Activated CD8-positive, alpha-beta memory T cell treated with anti-CD3 and anti-CD28 coated beads, Interleukin-2, amount 10 ng/mL, durations not matched to agents 7 days and 5 days (primary cell): Measurements from ENCODE around the gene WDR72. TPM values are rescaled to one million over a fixed set of nuclear protein-coding genes. Genes with fewer than 3 reads are reported as not detected.

Experiments used
- ATAC-seq: fragments of 150-1000 bp; cut with Tn5 transposase; one replicate; pipeline ENCODE4 v1.10.0; 2021; ENCODE audit warnings: moderate library complexity
- CTCF ChIA-PET: fragments of 350-600 bp; sonication (Branson Sonifier 250); formaldehyde crosslinking; loops from one replicate; lab custom pipeline; 2021; ENCODE audit warnings: antibody characterized with exemption; lab: Charles Lee
- DNase-seq: peaks from one replicate; pipeline ENCODE4 v3.0.0-alpha.2; 2020
- H3K27ac Mint-ChIP-seq: one replicate; pipeline ENCODE4 v1.8.0; 2021; ENCODE audit warnings: mild to moderate bottlenecking, mixed read lengths
- H3K27me3 Mint-ChIP-seq: one replicate; pipeline ENCODE4 v1.8.0; 2021; ENCODE audit warnings: mixed read lengths
- H3K36me3 Mint-ChIP-seq: one replicate; pipeline ENCODE4 v1.8.0; 2021; ENCODE audit warnings: mild to moderate bottlenecking, mixed read lengths
- H3K4me1 Mint-ChIP-seq: one replicate; pipeline ENCODE4 v1.8.0; 2021; ENCODE audit warnings: mixed read lengths
- H3K4me3 Mint-ChIP-seq: one replicate; pipeline ENCODE4 v1.8.0; 2021; ENCODE audit warnings: mild to moderate bottlenecking, moderate library complexity, mixed read lengths
- H3K9me3 Mint-ChIP-seq: one replicate; pipeline ENCODE4 v1.8.0; 2022; ENCODE audit warnings: low read depth, mixed read lengths
- total RNA-seq, 2 experiments: library from RNA; stranded (reverse); gene quantifications; one replicate each; pipeline ENCODE4 v1.2.3, GENCODE V29; 2021

The WDR72 gene
- total RNA-seq, 2 experiments from 2014 or later: not detected

GRCh38 chr15:53611145-53611920, 148.1 kb downstream of the WDR72 start:
- Mint-ChIP-seq H3K9me3 (no peaks in the 10 kb centered on the region), H3K36me3 (no peaks in the 10 kb centered on the region), H3K27me3 (no peaks in the 10 kb centered on the region), H3K4me3 (no peak overlapping the region), H3K27ac (no peak overlapping the region), H3K4me1 (no peaks in the 10 kb centered on the region)
- CTCF ChIA-PET: interaction anchor here (1.2 kb wide), 1 partner anchor 16 kb away, joined by 3 read pairs; no protein-coding TSS in a partner anchor
- ATAC-seq (no peak), DNase-seq (no peak)

GRCh38 chr15:53591041-53591440, 168.4 kb downstream of the WDR72 start:
- Mint-ChIP-seq H3K9me3 (no peaks in the 10 kb centered on the region), H3K4me3 (no peak overlapping the region), H3K27me3 (no peaks in the 10 kb centered on the region), H3K27ac (no peak overlapping the region), H3K36me3 (no peaks in the 10 kb centered on the region), H3K4me1 (no peaks in the 10 kb centered on the region)
- DNase-seq: no peak
- no peak for ATAC-seq
- CTCF ChIA-PET: no interaction called here

GRCh38 chr15:53590380-53590779, 169.1 kb downstream of the WDR72 start:
- Mint-ChIP-seq H3K4me1 (no peaks in the 10 kb centered on the region), H3K4me3 (no peak overlapping the region), H3K36me3 (no peaks in the 10 kb centered on the region), H3K9me3 (no peaks in the 10 kb centered on the region), H3K27me3 (no peaks in the 10 kb centered on the region), H3K27ac (no peak overlapping the region)
- no peak for ATAC-seq
- CTCF ChIA-PET: no interaction called here
- no peak for DNase-seq

GRCh38 chr15:53589520-53590057, 169.9 kb downstream of the WDR72 start:
- H3K36me3 Mint-ChIP-seq: no peaks in the 10 kb centered on the region
- H3K27me3 Mint-ChIP-seq: no peaks in the 10 kb centered on the region
- no peaks in the 10 kb centered on the region for H3K9me3 Mint-ChIP-seq
- CTCF ChIA-PET: no interaction called here
- no peak for ATAC-seq
- H3K4me3 Mint-ChIP-seq: no peak overlapping the region
- no peak for DNase-seq
- no peak overlapping the region for H3K27ac Mint-ChIP-seq
- H3K4me1 Mint-ChIP-seq: no peaks in the 10 kb centered on the region

GRCh38 chr15:53588773-53589172, 170.7 kb downstream of the WDR72 start:
- DNase-seq: no peak
- CTCF ChIA-PET: no interaction called here
- Mint-ChIP-seq H3K4me1 (no peaks in the 10 kb centered on the region), H3K4me3 (no peak overlapping the region), H3K36me3 (no peaks in the 10 kb centered on the region), H3K9me3 (no peaks in the 10 kb centered on the region), H3K27ac (no peak overlapping the region), H3K27me3 (no peaks in the 10 kb centered on the region)
- no peak for ATAC-seq

- no peak for ATAC-seq
- Mint-ChIP-seq H3K36me3 (no peaks in the 10 kb centered on the region), H3K27me3 (no peaks in the 10 kb centered on the region), H3K27ac (no peak overlapping the region), H3K4me1 (no peaks in the 10 kb centered on the region), H3K4me3 (no peak overlapping the region), H3K9me3 (no peaks in the 10 kb centered on the region)
- CTCF ChIA-PET: no interaction called here
- DNase-seq: no peak
Measured at GRCh38 chr15:53586799-53587198, 172.7 kb downstream of the WDR72 start.

- H3K4me1 Mint-ChIP-seq: no peaks in the 10 kb centered on the region
- CTCF ChIA-PET: no interaction called here
- DNase-seq: no peak
- H3K27ac Mint-ChIP-seq: no peak overlapping the region
- H3K27me3 Mint-ChIP-seq: no peaks in the 10 kb centered on the region
- H3K36me3 Mint-ChIP-seq: no peaks in the 10 kb centered on the region
- no peak overlapping the region for H3K4me3 Mint-ChIP-seq
- no peaks in the 10 kb centered on the region for H3K9me3 Mint-ChIP-seq
- ATAC-seq: no peak
Measured at GRCh38 chr15:53581513-53581912, 177.9 kb downstream of the WDR72 start.

GRCh38 chr15:53580366-53580765, 179.1 kb downstream of the WDR72 start:
- no peak for ATAC-seq
- no peaks in the 10 kb centered on the region for H3K27me3 Mint-ChIP-seq
- DNase-seq: no peak
- H3K4me1 Mint-ChIP-seq: no peaks in the 10 kb centered on the region
- no peaks in the 10 kb centered on the region for H3K9me3 Mint-ChIP-seq
- CTCF ChIA-PET: no interaction called here
- no peak overlapping the region for H3K4me3 Mint-ChIP-seq
- H3K36me3 Mint-ChIP-seq: no peaks in the 10 kb centered on the region
- no peak overlapping the region for H3K27ac Mint-ChIP-seq

- H3K4me3 Mint-ChIP-seq: no peak overlapping the region
- no peaks in the 10 kb centered on the region for H3K27me3 Mint-ChIP-seq
- no peaks in the 10 kb centered on the region for H3K36me3 Mint-ChIP-seq
- no peak for ATAC-seq
- CTCF ChIA-PET: no interaction called here
- no peaks in the 10 kb centered on the region for H3K4me1 Mint-ChIP-seq
- no peak overlapping the region for H3K27ac Mint-ChIP-seq
- H3K9me3 Mint-ChIP-seq: no peaks in the 10 kb centered on the region
- DNase-seq: no peak
Measured at GRCh38 chr15:53576841-53577240, 182.6 kb downstream of the WDR72 start.

- no peak for DNase-seq
- H3K4me3 Mint-ChIP-seq: no peak overlapping the region
- no peaks in the 10 kb centered on the region for H3K36me3 Mint-ChIP-seq
- CTCF ChIA-PET: no interaction called here
- H3K4me1 Mint-ChIP-seq: no peaks in the 10 kb centered on the region
- no peak for ATAC-seq
- no peaks in the 10 kb centered on the region for H3K27me3 Mint-ChIP-seq
- no peak overlapping the region for H3K27ac Mint-ChIP-seq
- no peaks in the 10 kb centered on the region for H3K9me3 Mint-ChIP-seq
Measured at GRCh38 chr15:53573091-53573490, 186.4 kb downstream of the WDR72 start.

GRCh38 chr15:53569751-53570480, 189.5 kb downstream of the WDR72 start:
- Mint-ChIP-seq H3K27me3 (no peaks in the 10 kb centered on the region), H3K27ac (no peak overlapping the region), H3K4me1 (no peaks in the 10 kb centered on the region), H3K4me3 (no peak overlapping the region), H3K36me3 (no peaks in the 10 kb centered on the region), H3K9me3 (no peaks in the 10 kb centered on the region)
- DNase-seq (no peak), ATAC-seq (no peak)
- CTCF ChIA-PET: no interaction called here

GRCh38 chr15:53566912-53567311, 192.6 kb downstream of the WDR72 start:
- no peaks in the 10 kb centered on the region for H3K9me3 Mint-ChIP-seq
- H3K4me1 Mint-ChIP-seq: no peaks in the 10 kb centered on the region
- no peak overlapping the region for H3K27ac Mint-ChIP-seq
- H3K27me3 Mint-ChIP-seq: no peaks in the 10 kb centered on the region
- H3K36me3 Mint-ChIP-seq: no peaks in the 10 kb centered on the region
- ATAC-seq: no peak
- DNase-seq: no peak
- no peak overlapping the region for H3K4me3 Mint-ChIP-seq
- CTCF ChIA-PET: no interaction called here

- H3K4me1 Mint-ChIP-seq: no peaks in the 10 kb centered on the region
- no peaks in the 10 kb centered on the region for H3K36me3 Mint-ChIP-seq
- H3K27ac Mint-ChIP-seq: no peak overlapping the region
- no peak overlapping the region for H3K4me3 Mint-ChIP-seq
- H3K27me3 Mint-ChIP-seq: no peaks in the 10 kb centered on the region
- H3K9me3 Mint-ChIP-seq: no peaks in the 10 kb centered on the region
- CTCF ChIA-PET: no interaction called here
- no peak for DNase-seq
- ATAC-seq: no peak
Measured at GRCh38 chr15:53565721-53566120, 193.7 kb downstream of the WDR72 start.

- no peaks in the 10 kb centered on the region for H3K4me1 Mint-ChIP-seq
- no peak overlapping the region for H3K27ac Mint-ChIP-seq
- H3K4me3 Mint-ChIP-seq: no peak overlapping the region
- CTCF ChIA-PET: interaction anchor here (0.8 kb wide), 1 partner anchor 11 kb away, joined by 3 read pairs; no protein-coding TSS in a partner anchor
- no peaks in the 10 kb centered on the region for H3K36me3 Mint-ChIP-seq
- DNase-seq (no peak), ATAC-seq (no peak)
- H3K27me3 Mint-ChIP-seq: no peaks in the 10 kb centered on the region
- H3K9me3 Mint-ChIP-seq: no peaks in the 10 kb centered on the region
Measured at GRCh38 chr15:53564647-53565046, 194.8 kb downstream of the WDR72 start.
